ENCODE measurements around the gene MALRD1. TPM values are rescaled to one million over a fixed set of nuclear protein-coding genes. Genes with fewer than 3 reads are reported as not detected.

The MALRD1 gene
- total RNA-seq, 1 donor from 2014 or later: 3.6 TPM

DNA sequence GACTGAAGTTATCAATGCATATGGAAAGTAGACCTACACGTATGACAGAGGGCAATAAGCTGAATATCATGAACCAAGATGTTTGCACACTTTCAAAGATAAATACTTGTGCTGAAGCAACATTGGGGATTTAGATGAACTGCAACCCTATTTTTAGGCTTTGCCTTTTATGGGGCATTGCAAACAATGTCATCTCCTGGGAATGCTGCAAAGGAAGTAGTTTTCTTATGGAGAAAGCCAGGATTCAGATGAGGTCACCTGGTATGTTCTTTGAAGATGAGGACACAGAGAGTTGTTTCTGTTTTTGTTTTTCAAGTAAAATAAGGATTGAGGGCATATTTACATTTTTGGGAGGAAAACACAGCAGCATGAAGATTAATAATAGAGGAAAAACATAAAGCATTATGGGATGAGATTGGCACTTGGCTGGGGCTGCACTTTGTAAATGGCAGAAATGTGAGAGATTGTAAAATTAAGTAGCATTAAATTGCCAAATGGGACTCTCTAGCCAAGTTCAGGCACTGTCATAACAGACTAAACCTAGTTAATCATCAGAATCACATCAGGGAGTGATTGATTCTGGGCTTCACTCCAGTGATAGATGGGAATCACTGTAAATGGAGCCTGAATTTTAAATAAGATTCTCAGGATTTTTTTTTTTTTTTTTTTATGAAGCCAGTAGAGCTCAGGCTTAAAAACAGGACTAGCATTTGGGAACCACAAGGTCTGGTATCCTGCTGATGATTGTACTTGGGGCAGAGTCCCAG, 63.1 kb downstream of the MALRD1 start:
- no peak for DNase-seq

- DNase-seq: no peak
Measured at GRCh38 chr10:19117438-19117837, 68.8 kb downstream of the MALRD1 start.

DNA sequence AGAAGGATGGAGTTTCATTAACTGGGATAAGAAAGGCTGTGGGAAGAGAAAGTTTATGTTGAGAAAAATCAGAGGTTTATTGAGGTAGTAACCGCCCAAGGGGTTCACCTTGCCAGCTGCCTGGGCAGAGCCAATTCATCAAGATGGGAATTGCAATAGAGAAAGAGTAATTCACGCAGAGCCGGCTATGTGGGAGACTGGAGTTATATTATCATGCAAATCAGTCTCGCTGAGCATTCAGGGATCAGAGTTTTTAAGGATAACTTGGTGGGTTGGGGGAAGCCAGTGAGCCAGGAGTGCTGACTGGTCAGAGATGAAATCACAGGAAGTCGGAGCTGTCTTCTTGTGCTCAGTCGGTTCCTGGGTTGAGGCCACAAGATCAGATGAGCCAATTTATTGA, 70.6 kb downstream of the MALRD1 start:
- no peak for DNase-seq

- DNase-seq: no peak
Measured at GRCh38 chr10:19120381-19120908, 71.8 kb downstream of the MALRD1 start.

- no peak for DNase-seq
Measured at GRCh38 chr10:19133992-19134391, 85.4 kb downstream of the MALRD1 start.

GRCh38 chr10:19142967-19143366, 94.4 kb downstream of the MALRD1 start:
- DNase-seq: no peak

DNA sequence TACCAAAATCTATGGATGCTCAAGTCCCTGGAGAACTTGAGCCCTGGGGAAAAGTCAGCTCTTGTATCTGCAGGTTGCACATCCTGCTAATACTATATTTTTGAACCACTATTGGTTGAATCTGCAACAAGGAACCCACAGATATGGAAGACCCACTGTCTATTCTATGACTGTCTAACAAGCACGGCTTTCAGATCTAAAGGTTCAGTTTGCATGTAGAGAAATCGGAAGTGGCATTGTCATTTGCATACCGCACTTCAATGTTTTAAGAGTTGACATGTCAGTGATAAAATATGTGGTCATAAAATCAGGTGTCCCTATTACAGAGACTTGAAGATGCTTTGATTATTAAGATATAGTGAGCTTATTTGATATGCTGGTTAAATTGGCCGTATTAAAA, 95.6 kb downstream of the MALRD1 start:
- DNase-seq: no peak

GRCh38 chr10:19154375-19154774, 105.8 kb downstream of the MALRD1 start:
- DNase-seq: no peak

DNA sequence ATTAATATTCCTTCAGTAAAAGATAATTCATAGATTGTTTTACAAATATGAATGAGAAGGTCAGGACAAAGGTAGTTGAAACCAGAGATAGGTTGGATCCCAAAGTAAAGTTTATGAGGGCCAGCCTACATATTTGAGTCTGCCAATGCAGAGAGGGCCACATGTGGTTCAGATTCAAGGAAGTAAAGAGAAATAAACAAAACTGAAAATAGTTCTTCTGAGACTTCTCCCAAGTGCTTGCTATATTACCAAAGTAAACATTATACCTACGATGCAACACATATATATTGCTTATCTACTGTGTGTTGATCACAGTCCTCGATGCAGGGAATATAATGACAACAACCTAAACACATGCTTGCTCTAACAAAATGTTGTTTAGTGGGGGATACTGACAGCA, 109.8 kb downstream of the MALRD1 start:
- DNase-seq: no peak

DNA sequence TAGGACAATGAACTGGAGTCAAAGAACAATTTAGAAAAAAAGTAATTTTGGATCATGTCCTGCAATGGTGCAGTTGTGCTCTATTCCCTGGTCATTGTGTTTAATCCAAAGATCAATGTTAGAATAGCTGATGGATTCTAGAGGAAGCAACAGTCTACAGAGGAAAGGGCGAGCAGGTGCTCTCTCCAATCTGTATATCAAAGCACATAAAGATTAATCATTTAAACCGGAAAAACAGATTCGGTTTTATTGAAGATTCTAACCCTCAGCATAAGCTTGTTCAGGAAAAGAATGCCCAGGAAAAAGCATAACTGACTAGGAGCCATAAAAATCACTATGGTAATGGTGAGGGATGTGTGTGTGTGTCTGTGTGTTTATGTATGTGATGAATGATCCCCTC, 110.3 kb downstream of the MALRD1 start:
- no peak for DNase-seq

- DNase-seq: no peak
Measured at GRCh38 chr10:19164461-19164860, 115.9 kb downstream of the MALRD1 start.

GRCh38 chr10:19168584-19168983, 120.0 kb downstream of the MALRD1 start:
- no peak for DNase-seq

DNA sequence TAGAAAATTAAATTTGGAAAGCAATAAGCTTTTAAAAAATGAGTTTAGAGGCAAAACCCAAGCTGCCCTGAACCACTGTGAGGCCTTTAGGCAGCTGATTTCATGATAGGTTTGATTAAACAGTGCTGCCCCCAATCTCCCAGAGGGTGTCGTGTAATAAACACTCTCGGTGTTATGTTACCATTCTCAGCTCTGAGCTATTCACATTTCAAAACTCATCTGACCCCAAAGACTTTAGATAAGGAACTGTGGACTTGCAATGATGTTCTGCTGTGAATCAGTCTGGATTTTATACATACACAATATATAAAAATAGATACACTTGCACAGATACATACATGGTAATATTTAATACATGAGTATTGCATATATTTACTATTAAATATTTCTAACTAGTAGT, 120.4 kb downstream of the MALRD1 start:
- no peak for DNase-seq

- DNase-seq: no peak
Measured at GRCh38 chr10:19169684-19170083, 121.1 kb downstream of the MALRD1 start.

DNA sequence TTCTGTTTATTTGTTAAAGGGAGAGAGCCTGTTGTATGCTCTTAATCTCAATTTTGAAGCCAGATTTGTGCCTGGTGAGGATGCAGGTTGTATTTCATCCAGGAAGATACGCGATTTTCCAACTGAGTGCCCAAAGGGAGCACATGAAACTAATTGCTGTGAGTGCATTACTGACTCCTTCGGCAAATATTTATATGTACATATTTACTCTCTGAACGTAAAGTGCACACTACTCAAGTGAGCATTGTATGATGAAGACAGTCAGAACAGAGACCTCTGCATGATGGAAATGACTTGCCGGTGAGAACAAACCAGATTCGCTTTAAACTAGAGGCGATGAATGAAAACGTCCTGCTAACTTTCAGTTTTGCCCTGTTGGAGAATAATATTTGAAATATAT, 130.1 kb downstream of the MALRD1 start:
- no peak for DNase-seq

GRCh38 chr10:19184891-19185290, 136.3 kb downstream of the MALRD1 start:
- DNase-seq: no peak

- no peak for DNase-seq
Measured at GRCh38 chr10:19194866-19195265, 146.3 kb downstream of the MALRD1 start.

DNA sequence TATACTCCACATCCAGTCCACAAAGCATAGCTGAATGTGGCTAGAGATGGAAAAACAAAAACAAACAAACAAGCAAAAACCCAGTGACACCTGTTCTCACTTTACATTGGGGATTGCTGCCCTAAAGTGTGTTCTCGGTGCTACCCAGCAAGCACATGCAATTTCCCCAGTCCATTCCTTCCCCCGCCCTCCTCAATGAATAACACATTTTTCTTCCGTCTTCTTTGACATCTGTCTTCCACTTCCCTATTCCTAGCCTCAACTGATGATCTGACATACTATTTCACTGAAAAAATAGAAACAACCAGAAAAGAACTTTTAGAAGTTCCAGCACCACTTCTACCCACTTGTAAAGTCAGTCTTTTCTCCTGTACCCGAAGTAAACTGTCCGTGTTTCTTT, 147.1 kb downstream of the MALRD1 start:
- DNase-seq: no peak

- DNase-seq: no peak
Measured at GRCh38 chr10:19200211-19200610, 151.6 kb downstream of the MALRD1 start.

DNA sequence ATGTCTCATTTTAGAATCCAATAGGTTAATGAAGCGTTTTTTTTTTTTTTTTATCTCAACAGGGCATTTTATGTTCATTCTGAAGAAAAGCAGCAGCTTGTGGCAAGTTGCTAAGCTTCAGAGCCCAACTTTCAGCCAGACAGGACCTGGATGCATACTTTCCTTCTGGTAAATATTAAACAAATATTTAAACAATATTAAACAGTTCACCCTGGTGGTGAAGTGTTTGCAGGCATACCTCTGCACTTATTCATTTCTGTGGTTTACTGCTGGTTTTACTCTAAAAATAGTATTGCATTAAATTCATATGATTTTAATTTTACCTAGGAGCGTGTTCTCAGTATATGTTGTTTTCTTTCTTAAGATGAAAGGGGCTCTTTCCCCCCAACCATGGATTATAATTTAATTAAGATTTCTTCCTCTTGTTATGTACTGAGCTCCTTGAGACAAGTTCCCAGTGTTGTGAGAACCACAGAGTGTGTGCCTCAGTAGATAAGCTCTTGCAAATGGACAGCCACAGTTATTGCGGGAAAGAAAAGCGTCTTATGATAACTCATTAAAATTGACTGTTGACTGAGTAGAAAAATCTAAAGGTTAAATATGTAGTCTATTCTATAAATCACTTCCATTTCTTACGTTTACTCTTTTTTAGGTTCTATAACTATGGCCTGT, 155.8 kb downstream of the MALRD1 start:
- no peak for DNase-seq

DNA sequence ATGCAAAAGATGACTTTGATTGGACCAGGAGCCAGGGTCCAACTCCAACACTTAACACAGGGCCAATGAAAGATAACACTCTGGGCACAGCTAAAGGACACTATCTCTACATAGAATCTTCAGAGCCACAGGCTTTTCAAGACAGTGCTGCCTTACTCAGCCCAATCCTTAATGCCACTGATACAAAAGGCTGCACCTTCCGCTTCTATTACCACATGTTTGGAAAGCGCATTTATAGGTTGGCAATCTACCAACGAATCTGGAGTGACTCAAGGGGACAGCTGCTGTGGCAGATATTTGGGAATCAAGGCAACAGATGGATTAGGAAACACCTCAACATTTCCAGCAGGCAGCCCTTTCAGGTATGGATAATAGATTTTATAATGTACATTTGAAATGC, 160.7 kb downstream of the MALRD1 start:
- no peak for DNase-seq

DNA sequence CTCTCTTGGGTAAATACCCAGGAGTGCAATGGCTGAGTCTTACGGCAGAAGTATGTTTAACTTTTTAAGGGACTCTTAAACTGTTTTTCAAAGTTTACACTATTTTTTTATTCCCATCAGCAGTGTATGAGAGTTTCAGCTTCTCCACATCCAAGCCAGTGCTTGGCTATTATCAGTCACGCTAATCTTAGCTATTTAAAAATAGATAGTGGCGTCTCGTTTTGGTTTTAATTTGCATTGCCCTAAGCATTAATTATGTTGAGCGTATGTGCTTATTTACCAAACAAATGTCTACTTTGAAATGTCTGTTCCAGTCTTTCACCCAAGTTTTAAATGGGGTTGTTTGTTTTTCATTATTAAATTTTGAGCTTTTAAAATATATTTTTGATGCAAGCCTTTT, 164.0 kb downstream of the MALRD1 start:
- no peak for DNase-seq

DNA sequence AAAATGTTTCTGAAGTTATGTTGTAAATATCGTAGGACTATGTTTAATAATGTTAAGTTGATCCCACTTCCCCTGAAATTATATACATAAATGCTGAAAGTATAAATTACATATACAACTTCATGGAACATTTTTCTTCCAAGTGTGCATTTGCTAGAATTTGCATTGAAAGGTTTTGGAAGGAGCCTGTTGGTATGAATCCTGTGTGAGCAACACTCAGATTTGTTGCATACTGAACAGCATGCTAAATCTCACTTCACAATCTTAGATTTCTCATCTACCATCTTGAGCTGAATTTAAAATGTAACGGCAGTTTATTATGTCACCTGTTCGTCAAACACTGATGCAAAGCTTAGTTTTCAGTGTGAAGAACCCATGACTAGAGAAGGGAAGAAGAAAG, 172.6 kb downstream of the MALRD1 start:
- DNase-seq: no peak

DNA sequence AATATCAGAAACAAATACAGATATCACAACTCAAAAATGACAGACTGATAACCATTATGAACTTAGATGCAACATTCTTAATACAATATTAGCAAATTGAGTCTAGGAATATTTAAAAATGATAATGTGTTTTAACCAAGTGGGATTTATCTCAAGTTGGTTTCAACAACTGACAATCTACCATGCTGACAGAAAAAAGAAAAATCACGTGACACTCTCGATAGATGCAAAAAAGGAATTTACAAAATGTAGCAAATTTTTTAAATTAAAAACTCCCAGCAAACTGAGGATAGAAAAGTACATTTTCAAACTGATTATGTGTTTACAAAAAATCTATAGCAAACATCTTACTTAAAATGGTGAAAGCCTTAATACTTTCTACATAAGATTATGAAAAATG, 177.4 kb downstream of the MALRD1 start:
- no peak for DNase-seq
